ENCODE measurements around the gene CTPS1.

DNA sequence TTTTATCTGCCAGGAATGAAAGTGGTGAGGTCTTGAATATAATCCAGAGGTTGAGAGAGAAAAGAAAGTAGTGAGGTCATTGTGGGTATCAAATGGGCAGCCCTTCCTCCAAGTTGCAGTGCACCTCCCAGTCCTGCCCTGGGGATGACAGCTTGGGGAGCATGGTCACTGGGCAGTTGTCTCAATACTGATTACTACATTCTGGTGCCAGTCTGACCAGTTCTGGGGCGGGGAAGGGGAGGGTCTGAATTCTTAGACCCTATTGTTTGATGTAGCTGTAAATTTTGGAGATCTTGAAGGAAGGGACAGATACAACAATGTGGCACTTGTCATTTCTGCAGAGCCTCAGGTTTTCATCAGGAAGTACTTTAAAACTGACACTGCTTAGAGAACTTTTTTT is 30.8 kb downstream of the CTPS1 start:
- TF ChIP-seq, protein P1, sequence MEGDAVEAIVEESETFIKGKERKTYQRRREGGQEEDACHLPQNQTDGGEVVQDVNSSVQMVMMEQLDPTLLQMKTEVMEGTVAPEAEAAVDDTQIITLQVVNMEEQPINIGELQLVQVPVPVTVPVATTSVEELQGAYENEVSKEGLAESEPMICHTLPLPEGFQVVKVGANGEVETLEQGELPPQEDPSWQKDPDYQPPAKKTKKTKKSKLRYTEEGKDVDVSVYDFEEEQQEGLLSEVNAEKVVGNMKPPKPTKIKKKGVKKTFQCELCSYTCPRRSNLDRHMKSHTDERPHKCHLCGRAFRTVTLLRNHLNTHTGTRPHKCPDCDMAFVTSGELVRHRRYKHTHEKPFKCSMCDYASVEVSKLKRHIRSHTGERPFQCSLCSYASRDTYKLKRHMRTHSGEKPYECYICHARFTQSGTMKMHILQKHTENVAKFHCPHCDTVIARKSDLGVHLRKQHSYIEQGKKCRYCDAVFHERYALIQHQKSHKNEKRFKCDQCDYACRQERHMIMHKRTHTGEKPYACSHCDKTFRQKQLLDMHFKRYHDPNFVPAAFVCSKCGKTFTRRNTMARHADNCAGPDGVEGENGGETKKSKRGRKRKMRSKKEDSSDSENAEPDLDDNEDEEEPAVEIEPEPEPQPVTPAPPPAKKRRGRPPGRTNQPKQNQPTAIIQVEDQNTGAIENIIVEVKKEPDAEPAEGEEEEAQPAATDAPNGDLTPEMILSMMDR (IDR thresholded peaks at IDR 0.05) = no peak
- TF ChIP-seq EZH2 (IDR thresholded peaks at IDR 0.05) = no peak

Data from neural progenitor cell (in vitro differentiated cells).